Neural cell (in vitro differentiated cells): ENCODE data around the gene PRSS2.
"Not testable (repeated sequence)": the region's sequence is repeated elsewhere in the genome, so short reads cannot be mapped to it uniquely, and the experiment has no call there.

Source experiments
- CTCF ChIP-seq: fragments of 450-650 bp; IDR thresholded peaks from 2 replicates; pipeline ENCODE4 v1.5.1; 2014; ENCODE audit warnings: antibody characterized with exemption, mild to moderate bottlenecking, moderate library complexity; ENCODE audit not compliant: poor library complexity, severe bottlenecking
- EP300 ChIP-seq: fragments of 450-650 bp; conservative IDR thresholded peaks from 2 replicates; pipeline ENCODE4 v1.6.1; 2014; ENCODE audit warnings: antibody characterized with exemption, mild to moderate bottlenecking, moderate library complexity; ENCODE audit not compliant: poor library complexity, severe bottlenecking
- EZH2 ChIP-seq: fragments of 200-600, 300-800 bp; shearing (Covaris generic), sonication (generic); IDR thresholded peaks from 2 replicates; pipeline ENCODE4 v1.6.1; 2014; ENCODE audit warnings: antibody characterized with exemption, low read length, borderline replicate concordance, mild to moderate bottlenecking; ENCODE audit not compliant: insufficient read depth, poor library complexity, severe bottlenecking
- MXI1 ChIP-seq: fragments of 450-650 bp; conservative IDR thresholded peaks from 2 replicates; pipeline ENCODE4 v1.6.1; 2014; ENCODE audit warnings: antibody characterized with exemption, mild to moderate bottlenecking; ENCODE audit not compliant: poor library complexity, severe bottlenecking
- POLR2AphosphoS5 ChIP-seq: IDR thresholded peaks from 2 replicates; pipeline ENCODE4 v1.6.1; 2012
- RAD21 ChIP-seq: fragments of 450-650 bp; conservative IDR thresholded peaks from 2 replicates; pipeline ENCODE4 v1.6.1; 2014; ENCODE audit warnings: antibody characterized with exemption, mild to moderate bottlenecking, moderate library complexity
- SMC3 ChIP-seq: fragments of 450-650 bp; conservative IDR thresholded peaks from 2 replicates; pipeline ENCODE4 v1.6.1; 2014; ENCODE audit warnings: antibody characterized with exemption, mild to moderate bottlenecking, moderate library complexity; ENCODE audit not compliant: poor library complexity
- TAF1 ChIP-seq: IDR thresholded peaks from 2 replicates; pipeline ENCODE4 v1.6.1; 2012; ENCODE audit warnings: low read depth
- TF ChIP-seq, protein P1 (sequence below): IDR thresholded peaks from 2 replicates; pipeline ENCODE4 v1.6.1; 2012; ENCODE audit warnings: borderline replicate concordance

DNA sequence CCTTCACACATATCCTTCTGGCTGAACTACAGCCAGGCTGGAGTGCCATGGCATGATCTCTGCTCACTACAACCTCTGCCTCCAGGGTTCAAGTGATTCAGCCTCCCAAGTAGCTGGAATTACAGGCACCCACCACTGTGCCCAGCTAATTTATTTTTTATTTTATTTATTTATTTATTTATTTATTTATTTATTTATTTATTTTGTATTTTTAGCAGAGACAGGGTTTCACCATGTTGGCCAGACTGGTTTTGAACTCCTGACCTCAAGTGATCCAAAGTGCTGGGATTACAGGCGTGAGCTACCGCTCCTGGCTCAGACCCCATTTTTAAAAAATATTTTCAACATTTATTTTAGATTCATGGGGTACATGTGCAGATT lies 6.1 kb downstream of the PRSS2 start:
- TF ChIP-seq CTCF, EZH2, MXI1, EP300, RAD21, TAF1, POLR2AphosphoS5, SMC3: not testable (repeated sequence)
- TF ChIP-seq, protein P1, sequence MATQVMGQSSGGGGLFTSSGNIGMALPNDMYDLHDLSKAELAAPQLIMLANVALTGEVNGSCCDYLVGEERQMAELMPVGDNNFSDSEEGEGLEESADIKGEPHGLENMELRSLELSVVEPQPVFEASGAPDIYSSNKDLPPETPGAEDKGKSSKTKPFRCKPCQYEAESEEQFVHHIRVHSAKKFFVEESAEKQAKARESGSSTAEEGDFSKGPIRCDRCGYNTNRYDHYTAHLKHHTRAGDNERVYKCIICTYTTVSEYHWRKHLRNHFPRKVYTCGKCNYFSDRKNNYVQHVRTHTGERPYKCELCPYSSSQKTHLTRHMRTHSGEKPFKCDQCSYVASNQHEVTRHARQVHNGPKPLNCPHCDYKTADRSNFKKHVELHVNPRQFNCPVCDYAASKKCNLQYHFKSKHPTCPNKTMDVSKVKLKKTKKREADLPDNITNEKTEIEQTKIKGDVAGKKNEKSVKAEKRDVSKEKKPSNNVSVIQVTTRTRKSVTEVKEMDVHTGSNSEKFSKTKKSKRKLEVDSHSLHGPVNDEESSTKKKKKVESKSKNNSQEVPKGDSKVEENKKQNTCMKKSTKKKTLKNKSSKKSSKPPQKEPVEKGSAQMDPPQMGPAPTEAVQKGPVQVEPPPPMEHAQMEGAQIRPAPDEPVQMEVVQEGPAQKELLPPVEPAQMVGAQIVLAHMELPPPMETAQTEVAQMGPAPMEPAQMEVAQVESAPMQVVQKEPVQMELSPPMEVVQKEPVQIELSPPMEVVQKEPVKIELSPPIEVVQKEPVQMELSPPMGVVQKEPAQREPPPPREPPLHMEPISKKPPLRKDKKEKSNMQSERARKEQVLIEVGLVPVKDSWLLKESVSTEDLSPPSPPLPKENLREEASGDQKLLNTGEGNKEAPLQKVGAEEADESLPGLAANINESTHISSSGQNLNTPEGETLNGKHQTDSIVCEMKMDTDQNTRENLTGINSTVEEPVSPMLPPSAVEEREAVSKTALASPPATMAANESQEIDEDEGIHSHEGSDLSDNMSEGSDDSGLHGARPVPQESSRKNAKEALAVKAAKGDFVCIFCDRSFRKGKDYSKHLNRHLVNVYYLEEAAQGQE = not testable (repeated sequence)
